Esophagus muscularis mucosa (tissue), 3 donors: ENCODE data around the gene LIPT2.

Experiments
- CTCF ChIP-seq, 3 experiments: fragments of 200-600 bp in 2 of 3; fragments of 450-650 bp in 1 of 3; sonication (generic) in 2 of 3; IDR thresholded peaks; one replicate each; pipeline ENCODE4 v1.5.1; 2017 to 2019; ENCODE audit warnings: antibody characterized with exemption in 3 of 3, mild to moderate bottlenecking in 2 of 3, moderate library complexity in 1 of 3
- POLR2A ChIP-seq: fragments of 450-650 bp; IDR thresholded peaks from one replicate; pipeline ENCODE4 v1.6.1; 2017; ENCODE audit warnings: antibody characterized with exemption, moderate library complexity, mild to moderate bottlenecking, low read depth
- POLR2AphosphoS5 ChIP-seq, 2 donors: sonication (generic); formaldehyde crosslinking; IDR thresholded peaks; one replicate each; pipeline ENCODE4 v1.6.1; 2017; ENCODE audit warnings: antibody characterized with exemption in 2 of 2

GRCh38 chr11:74507582-74507981 is 14.1 kb upstream of the LIPT2 start:
- TF ChIP-seq CTCF (IDR thresholded peaks at IDR 0.05), result no peak
- TF ChIP-seq POLR2A, result no peak
- no peak for TF ChIP-seq POLR2AphosphoS5 (IDR thresholded peaks at IDR 0.05)
